ENCODE data around the gene FAM180A.

DNA sequence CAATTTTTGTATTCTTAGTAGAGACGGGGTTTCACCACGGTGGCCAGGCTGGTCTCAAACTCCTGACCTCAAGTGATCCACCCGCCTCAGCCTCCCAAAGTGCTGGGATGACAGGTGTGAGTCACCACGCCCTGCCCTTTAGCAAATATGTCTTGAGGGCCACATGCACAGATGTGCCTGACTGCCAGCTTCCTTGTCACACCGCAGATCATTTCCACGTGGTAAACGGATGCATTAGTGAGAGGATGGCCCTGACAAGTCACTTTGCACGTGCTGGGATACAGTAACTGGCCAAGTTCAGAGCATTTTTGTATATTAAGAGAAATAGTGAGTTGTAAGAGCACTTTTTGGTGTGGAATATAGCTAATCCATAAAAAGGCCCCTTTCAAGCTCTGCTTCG lies 44.3 kb upstream of the FAM180A start:
- TF ChIP-seq, protein P1, sequence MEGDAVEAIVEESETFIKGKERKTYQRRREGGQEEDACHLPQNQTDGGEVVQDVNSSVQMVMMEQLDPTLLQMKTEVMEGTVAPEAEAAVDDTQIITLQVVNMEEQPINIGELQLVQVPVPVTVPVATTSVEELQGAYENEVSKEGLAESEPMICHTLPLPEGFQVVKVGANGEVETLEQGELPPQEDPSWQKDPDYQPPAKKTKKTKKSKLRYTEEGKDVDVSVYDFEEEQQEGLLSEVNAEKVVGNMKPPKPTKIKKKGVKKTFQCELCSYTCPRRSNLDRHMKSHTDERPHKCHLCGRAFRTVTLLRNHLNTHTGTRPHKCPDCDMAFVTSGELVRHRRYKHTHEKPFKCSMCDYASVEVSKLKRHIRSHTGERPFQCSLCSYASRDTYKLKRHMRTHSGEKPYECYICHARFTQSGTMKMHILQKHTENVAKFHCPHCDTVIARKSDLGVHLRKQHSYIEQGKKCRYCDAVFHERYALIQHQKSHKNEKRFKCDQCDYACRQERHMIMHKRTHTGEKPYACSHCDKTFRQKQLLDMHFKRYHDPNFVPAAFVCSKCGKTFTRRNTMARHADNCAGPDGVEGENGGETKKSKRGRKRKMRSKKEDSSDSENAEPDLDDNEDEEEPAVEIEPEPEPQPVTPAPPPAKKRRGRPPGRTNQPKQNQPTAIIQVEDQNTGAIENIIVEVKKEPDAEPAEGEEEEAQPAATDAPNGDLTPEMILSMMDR (IDR thresholded peaks at IDR 0.05 in 4 of 5, conservative IDR thresholded peaks at IDR 0.05 in 1 of 5): no peak
- no peak for TF ChIP-seq POLR2A (IDR thresholded peaks at IDR 0.05)

All from gastrocnemius medialis (tissue), 4 donors.